Lower leg skin (tissue), 4 donors: ENCODE results near the gene LRP1B. TPM values are rescaled to one million over a fixed set of nuclear protein-coding genes. Genes with fewer than 3 reads are reported as not detected.

Experiments
- DNase-seq, 2 donors: peaks; one replicate each; pipeline ENCODE4 v3.0.0-alpha.2; 2019; ENCODE audit warnings: low spot score in 2 of 2
- H3K4me3 ChIP-seq: fragments of 200-600 bp; sonication (generic); 2 replicates; pipeline ENCODE4 v1.5.1; 2017; ENCODE audit warnings: mild to moderate bottlenecking, low read depth; ENCODE audit not compliant: poor library complexity, severe bottlenecking
- POLR2A ChIP-seq, 2 donors: fragments of 450-650 bp; IDR thresholded peaks; one replicate each; pipeline ENCODE4 v1.6.1; 2016 to 2017; ENCODE audit warnings: antibody characterized with exemption in 2 of 2, mild to moderate bottlenecking in 1 of 2, moderate library complexity in 1 of 2
- WGBS, 2 donors: methylation state at CpG; one replicate each; pipeline ENCODE4 v1.1.5; 2018; 5-methylcytosine and 5-hydroxymethylcytosine counted together
- intact Hi-C: fragments of 100-400 bp; cut with DNase I; formaldehyde crosslinking; loops from one replicate; pipeline ENCODE4 v1.15.0; 2023; ENCODE audit warnings: low total_unique reads
- total RNA-seq, 4 donors: library from RNA; depleted of rRNA; stranded (reverse); fragments of >200 nt; gene quantifications; one replicate each; pipeline ENCODE4 v1.1.0, GENCODE V29; 2016
- TF ChIP-seq, protein P1 (sequence below), 3 donors: fragments of 450-650 bp; IDR thresholded peaks; one replicate each; pipeline ENCODE4 v1.5.1; 2016; ENCODE audit warnings: antibody characterized with exemption in 3 of 3, mild to moderate bottlenecking in 3 of 3, moderate library complexity in 2 of 3

The LRP1B gene
- total RNA-seq, 4 donors from 2014 or later = 0.80 to 1.6 (median 1.0) TPM

DNA sequence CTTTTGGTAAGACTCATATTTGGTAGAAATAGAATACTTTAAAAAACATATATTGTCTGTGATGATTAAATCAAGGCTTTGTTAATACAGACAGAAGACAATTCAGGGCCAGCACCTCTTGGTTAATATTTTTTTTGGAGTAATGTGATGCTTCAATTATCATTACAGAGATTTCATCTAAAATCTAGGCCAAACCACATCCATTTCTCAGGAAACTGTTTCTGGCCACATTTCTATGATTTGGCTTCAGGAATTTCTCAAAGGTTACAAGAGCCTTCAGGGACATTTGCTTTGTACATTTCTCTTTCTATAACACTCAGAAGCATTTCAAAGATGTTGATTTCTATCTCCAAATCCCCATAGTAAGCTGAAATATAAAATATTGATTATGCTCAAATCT lies 614.9 kb downstream of the LRP1B start:
- H3K4me3 ChIP-seq = no peak overlapping the region
- TF ChIP-seq, protein P1, sequence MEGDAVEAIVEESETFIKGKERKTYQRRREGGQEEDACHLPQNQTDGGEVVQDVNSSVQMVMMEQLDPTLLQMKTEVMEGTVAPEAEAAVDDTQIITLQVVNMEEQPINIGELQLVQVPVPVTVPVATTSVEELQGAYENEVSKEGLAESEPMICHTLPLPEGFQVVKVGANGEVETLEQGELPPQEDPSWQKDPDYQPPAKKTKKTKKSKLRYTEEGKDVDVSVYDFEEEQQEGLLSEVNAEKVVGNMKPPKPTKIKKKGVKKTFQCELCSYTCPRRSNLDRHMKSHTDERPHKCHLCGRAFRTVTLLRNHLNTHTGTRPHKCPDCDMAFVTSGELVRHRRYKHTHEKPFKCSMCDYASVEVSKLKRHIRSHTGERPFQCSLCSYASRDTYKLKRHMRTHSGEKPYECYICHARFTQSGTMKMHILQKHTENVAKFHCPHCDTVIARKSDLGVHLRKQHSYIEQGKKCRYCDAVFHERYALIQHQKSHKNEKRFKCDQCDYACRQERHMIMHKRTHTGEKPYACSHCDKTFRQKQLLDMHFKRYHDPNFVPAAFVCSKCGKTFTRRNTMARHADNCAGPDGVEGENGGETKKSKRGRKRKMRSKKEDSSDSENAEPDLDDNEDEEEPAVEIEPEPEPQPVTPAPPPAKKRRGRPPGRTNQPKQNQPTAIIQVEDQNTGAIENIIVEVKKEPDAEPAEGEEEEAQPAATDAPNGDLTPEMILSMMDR (IDR thresholded peaks at IDR 0.05) = no peak
- no peak for TF ChIP-seq POLR2A (IDR thresholded peaks at IDR 0.05)
- intact Hi-C loops = no loop called here
- no peak for DNase-seq

DNA sequence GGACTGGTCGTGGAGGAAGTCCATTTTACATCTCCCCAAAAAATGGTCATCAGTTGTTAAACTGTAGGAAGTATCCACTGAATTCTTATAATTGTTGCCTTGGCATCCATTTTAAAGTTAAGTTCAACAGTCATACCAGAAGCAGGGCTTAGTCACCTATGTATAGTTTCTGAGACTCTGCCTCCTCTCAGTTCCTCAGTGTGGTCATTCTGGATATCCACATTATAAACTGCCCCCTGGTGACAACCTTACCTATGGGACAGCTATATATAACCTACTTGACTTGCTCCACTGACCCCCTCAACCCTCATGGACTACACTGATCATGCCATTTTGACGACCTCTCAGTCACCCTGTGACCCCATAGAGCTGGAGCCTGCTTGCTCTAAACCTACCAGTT lies 617.0 kb downstream of the LRP1B start:
- 47 to 48% methylated on average over 2 of the region's 2 CpGs for WGBS, 2 donors
- intact Hi-C loops = no loop called here
- H3K4me3 ChIP-seq = no peak overlapping the region
- TF ChIP-seq, protein P1 (IDR thresholded peaks at IDR 0.05) = no peak
- no peak for TF ChIP-seq POLR2A (IDR thresholded peaks at IDR 0.05)
- no peak for DNase-seq

DNA sequence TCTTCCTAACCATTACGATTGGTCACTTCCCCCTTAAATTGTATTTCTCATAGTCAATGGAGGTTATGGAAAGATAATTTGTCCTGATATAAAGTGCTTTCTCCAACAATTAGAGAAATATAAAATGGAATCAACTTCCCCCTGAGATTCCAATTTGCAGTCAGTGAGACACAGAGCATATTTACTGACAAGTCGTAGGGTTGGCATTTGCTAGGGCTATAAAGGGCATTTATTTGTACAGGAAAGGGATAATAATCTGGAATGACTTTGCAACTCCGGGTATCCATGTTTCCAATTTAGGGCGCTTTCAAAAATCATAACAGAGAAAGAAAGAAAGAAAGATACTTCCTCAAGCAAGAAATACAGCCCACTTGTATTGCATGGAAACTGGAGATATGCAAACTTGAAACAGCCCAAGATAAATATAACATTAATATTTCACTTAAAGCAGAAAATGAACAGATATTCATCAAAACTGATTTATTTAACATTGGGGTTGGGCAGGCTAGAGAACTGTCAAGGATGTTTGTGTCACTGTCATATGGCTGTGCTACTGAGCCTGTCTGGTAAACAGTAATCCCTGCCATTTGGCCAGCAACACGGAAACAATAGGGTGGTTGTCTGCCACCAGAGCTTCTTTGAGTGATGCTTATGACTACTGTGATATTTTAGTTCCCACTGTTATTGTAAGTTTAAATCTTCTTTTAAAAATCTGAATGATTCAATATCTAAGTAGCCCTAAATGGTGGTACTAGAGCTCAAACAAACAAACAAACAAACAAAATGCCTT lies 621.8 kb downstream of the LRP1B start:
- 48 to 64% methylated on average over 4 to 5 of the region's 5 CpGs for WGBS, 2 donors

DNA sequence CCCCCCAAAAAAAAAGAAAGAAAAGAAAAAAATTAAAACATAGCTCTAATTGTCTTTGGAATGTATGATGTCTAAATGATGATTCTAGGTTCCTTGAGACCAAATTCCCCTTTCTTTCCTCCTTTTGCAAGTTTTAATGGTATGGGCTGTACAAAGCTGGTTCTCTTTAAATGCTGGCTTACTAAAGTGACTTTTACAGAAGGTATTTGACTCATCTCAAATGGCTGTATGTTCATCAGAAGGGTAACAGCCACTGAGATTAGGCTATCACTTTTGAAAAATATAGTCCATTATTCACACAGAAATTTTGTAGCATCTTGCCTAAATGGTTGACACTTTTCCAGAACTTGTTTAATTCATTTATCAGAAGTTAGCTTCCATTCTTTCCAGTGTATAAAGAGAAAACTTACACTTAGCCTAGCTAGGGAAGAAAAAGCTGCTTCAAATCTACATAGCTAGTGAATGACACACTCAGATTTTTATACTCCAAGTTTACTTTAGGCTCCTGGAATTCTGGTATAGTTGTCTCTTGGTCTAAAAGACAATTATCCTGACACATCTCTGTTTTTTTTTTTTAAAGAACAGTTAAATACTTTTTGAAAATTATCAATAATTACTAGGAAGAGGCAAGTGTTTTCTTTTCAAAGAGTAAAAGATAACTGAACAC lies 622.6 kb downstream of the LRP1B start:
- no peak for DNase-seq
- intact Hi-C loops = no loop called here
- TF ChIP-seq, protein P1 (IDR thresholded peaks at IDR 0.05) = no peak
- no peak for TF ChIP-seq POLR2A (IDR thresholded peaks at IDR 0.05)
- H3K4me3 ChIP-seq = no peak overlapping the region

More for the DNA sequence above, 621.8 kb downstream of the LRP1B start:
- no peak for DNase-seq
- no peak overlapping the region for H3K4me3 ChIP-seq
- intact Hi-C loops = no loop called here
- TF ChIP-seq POLR2A (IDR thresholded peaks at IDR 0.05) = no peak
- TF ChIP-seq, protein P1 (IDR thresholded peaks at IDR 0.05) = no peak

DNA sequence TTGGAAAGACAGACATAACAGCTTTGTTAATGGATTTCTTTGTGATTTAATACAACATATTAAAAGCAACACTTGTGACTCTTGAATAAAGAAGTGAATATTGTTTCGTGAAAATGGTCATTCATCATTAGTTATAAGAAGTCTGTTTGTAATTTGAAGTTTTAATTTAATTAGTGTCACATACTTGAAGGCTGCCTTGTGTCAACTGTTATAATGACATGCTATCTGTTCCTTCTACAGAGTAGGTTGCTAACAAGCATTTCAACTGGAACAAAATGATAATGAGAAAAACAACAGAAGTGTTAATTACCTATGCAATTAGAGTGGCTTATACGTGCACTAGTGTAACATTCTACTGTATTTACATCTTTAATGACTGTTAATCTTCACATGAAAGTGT lies 624.7 kb downstream of the LRP1B start:
- 47 to 52% methylated on average over 2 of the region's 2 CpGs for WGBS, 2 donors
- no peak for TF ChIP-seq POLR2A (IDR thresholded peaks at IDR 0.05)
- TF ChIP-seq, protein P1 (IDR thresholded peaks at IDR 0.05) = no peak
- intact Hi-C loops = no loop called here
- no peak for DNase-seq
- no peak overlapping the region for H3K4me3 ChIP-seq
